Colonic mucosa (tissue), 4 donors: ENCODE measurements around the gene BTBD10. TPM values are rescaled to one million over a fixed set of nuclear protein-coding genes. Genes with fewer than 3 reads are reported as not detected.

Source experiments
- DNase-seq: peaks from one replicate; pipeline ENCODE4 v3.0.0-alpha.2; 2020
- H3K27ac ChIP-seq: fragments of 200-600 bp; one replicate; pipeline ENCODE4 v1.8.0; 2021
- H3K27me3 ChIP-seq: fragments of 200-600 bp; one replicate; pipeline ENCODE4 v1.8.0; 2021
- H3K36me3 ChIP-seq: fragments of 200-600 bp; one replicate; pipeline ENCODE4 v1.8.0; 2021
- H3K4me1 ChIP-seq: fragments of 200-600 bp; one replicate; pipeline ENCODE4 v1.8.0; 2021; ENCODE audit warnings: mild to moderate bottlenecking
- H3K4me3 ChIP-seq: fragments of 200-600 bp; one replicate; pipeline ENCODE4 v1.8.0; 2021
- H3K9ac ChIP-seq, 2 donors: one replicate each; pipeline ENCODE4 v1.7.0; 2013; ENCODE audit warnings: control low read depth in 2 of 2, low read depth in 2 of 2, low read length in 2 of 2
- H3K9me3 ChIP-seq: fragments of 200-600 bp; one replicate; pipeline ENCODE4 v1.8.0; 2021
- CTCF ChIP-seq: fragments of 200-600 bp; IDR thresholded peaks from one replicate; pipeline ENCODE4 v1.8.0; 2022; ENCODE audit warnings: antibody characterized with exemption, mild to moderate bottlenecking
- intact Hi-C: fragments of 100-400 bp; cut with DNase I; formaldehyde crosslinking; loops from one replicate; pipeline ENCODE4 v1.14.1; 2022
- total RNA-seq, 2 donors: library from RNA; stranded (reverse); fragmentation: NEBNext Ultra II Directional in 1 of 2; extraction: Animal tissue kit (Norgen Biotek cat#: 25700) in 1 of 2; gene quantifications; one replicate each; pipeline ENCODE4 v1.2.1, GENCODE V29; 2021
- donor health status: healthy.
- donor health status: DM: no; HTN: no; CAD: no.
- donor health status: DM: no; HTN: no; CAD: no.

Gene BTBD10
- total RNA-seq, 2 donors from 2014 or later: 31.8 to 34.5 TPM

GRCh38 chr11:13433437-13433836, 29.6 kb downstream of the BTBD10 start:
- no peak for TF ChIP-seq CTCF
- intact Hi-C loops: no loop called here

GRCh38 chr11:13429836-13430235, 33.2 kb downstream of the BTBD10 start:
- H3K36me3 ChIP-seq: no peaks in the 10 kb centered on the region
- no peaks in the 10 kb centered on the region for H3K27me3 ChIP-seq
- intact Hi-C loops: no loop called here
- H3K4me3 ChIP-seq: no peak overlapping the region
- H3K4me1 ChIP-seq: no peaks in the 10 kb centered on the region
- H3K9ac ChIP-seq: no peak overlapping the region
- no peak overlapping the region for H3K27ac ChIP-seq
- no peak for TF ChIP-seq CTCF
- no peaks in the 10 kb centered on the region for H3K9me3 ChIP-seq
- DNase-seq: no peak

More at GRCh38 chr11:13433437-13433836, 29.6 kb downstream of the BTBD10 start:
- Histone ChIP-seq H3K4me1 (no peaks in the 10 kb centered on the region), H3K9me3 (no peaks in the 10 kb centered on the region), H3K27ac (no peak overlapping the region), H3K9ac (no peak overlapping the region), H3K4me3 (no peak overlapping the region), H3K27me3 (no peaks in the 10 kb centered on the region), H3K36me3 (no peaks in the 10 kb centered on the region)
- no peak for DNase-seq

- no peaks in the 10 kb centered on the region for H3K36me3 ChIP-seq
- H3K9me3 ChIP-seq: no peaks in the 10 kb centered on the region
- TF ChIP-seq CTCF: no peak
- intact Hi-C loops: no loop called here
- no peak overlapping the region for H3K4me3 ChIP-seq
- H3K27me3 ChIP-seq: no peaks in the 10 kb centered on the region
- H3K9ac ChIP-seq: no peak overlapping the region
- DNase-seq: no peak
- no peaks in the 10 kb centered on the region for H3K4me1 ChIP-seq
- no peak overlapping the region for H3K27ac ChIP-seq
Observed at GRCh38 chr11:13429288-13429687, 33.7 kb downstream of the BTBD10 start.

- H3K9me3 ChIP-seq: no peaks in the 10 kb centered on the region
- H3K4me1 ChIP-seq: no peaks in the 10 kb centered on the region
- H3K27ac ChIP-seq: no peak overlapping the region
- no peak overlapping the region for H3K4me3 ChIP-seq
- H3K9ac ChIP-seq: no peak overlapping the region
- no peaks in the 10 kb centered on the region for H3K36me3 ChIP-seq
- no peaks in the 10 kb centered on the region for H3K27me3 ChIP-seq
- DNase-seq: no peak
- TF ChIP-seq CTCF: no peak
- intact Hi-C loops: no loop called here
Observed at GRCh38 chr11:13427440-13427839, 35.6 kb downstream of the BTBD10 start.

- no peak overlapping the region for H3K4me3 ChIP-seq
- no peaks in the 10 kb centered on the region for H3K4me1 ChIP-seq
- H3K27me3 ChIP-seq: no peaks in the 10 kb centered on the region
- no peaks in the 10 kb centered on the region for H3K36me3 ChIP-seq
- intact Hi-C loops: no loop called here
- no peak overlapping the region for H3K9ac ChIP-seq
- no peaks in the 10 kb centered on the region for H3K9me3 ChIP-seq
- no peak for TF ChIP-seq CTCF
- no peak overlapping the region for H3K27ac ChIP-seq
- no peak for DNase-seq
Observed at GRCh38 chr11:13423372-13423771, 39.6 kb downstream of the BTBD10 start.

GRCh38 chr11:13421561-13421960, 41.5 kb downstream of the BTBD10 start:
- TF ChIP-seq CTCF: no peak
- H3K27me3 ChIP-seq: no peaks in the 10 kb centered on the region
- no peaks in the 10 kb centered on the region for H3K36me3 ChIP-seq
- H3K9ac ChIP-seq: no peak overlapping the region
- H3K27ac ChIP-seq: no peak overlapping the region
- no peak overlapping the region for H3K4me3 ChIP-seq
- DNase-seq: no peak
- H3K4me1 ChIP-seq: no peaks in the 10 kb centered on the region
- intact Hi-C loops: no loop called here
- H3K9me3 ChIP-seq: no peaks in the 10 kb centered on the region
